HepG2 (cell line): ENCODE measurements around the gene BRD2. TPM values are rescaled to one million over a fixed set of nuclear protein-coding genes. Genes with fewer than 3 reads are reported as not detected.

Experiments
- ADNP ChIP-seq: sonication (generic); formaldehyde crosslinking; IDR thresholded peaks from 2 replicates; pipeline ENCODE4 v1.4.0; 2020; ENCODE audit warnings: missing genetic modification reagents
- AHR ChIP-seq: IDR thresholded peaks from 2 replicates; pipeline ENCODE4 v1.6.1; 2018; ENCODE audit warnings: missing genetic modification reagents, missing compliant biosample characterization
- ATM ChIP-seq: fragments of 450-650 bp; IDR thresholded peaks from 2 replicates; pipeline ENCODE4 v1.7.1; 2017; ENCODE audit warnings: mild to moderate bottlenecking, borderline replicate concordance
- CBX1 ChIP-seq: IDR thresholded peaks from one replicate; pipeline ENCODE4 v1.6.1; 2016; ENCODE audit warnings: antibody characterized with exemption, low read depth
- HNRNPK ChIP-seq: fragments of 200-400 bp; formaldehyde crosslinking; IDR thresholded peaks from 2 replicates; pipeline ENCODE4 v1.6.1; 2018; ENCODE audit warnings: low read length, low read depth, moderate library complexity, mild to moderate bottlenecking; ENCODE audit not compliant: poor library complexity, severe bottlenecking
- MEF2D ChIP-seq: sonication (generic); formaldehyde crosslinking; IDR thresholded peaks from 2 replicates; pipeline ENCODE4 v1.5.1; 2020; ENCODE audit warnings: mild to moderate bottlenecking, missing genetic modification reagents
- MXD4 ChIP-seq: IDR thresholded peaks from 2 replicates; pipeline ENCODE4 v1.6.1; 2016; ENCODE audit warnings: mild to moderate bottlenecking, missing biosample characterization, missing genetic modification reagents
- SP1 ChIP-seq, 2 experiments: fragments of 450-650 bp in 1 of 2; sonication (generic) in 1 of 2; formaldehyde crosslinking in 1 of 2; IDR thresholded peaks; 2 replicates each; pipeline versions ENCODE4 v1.4.0 to v1.6.1; 2016 to 2020; ENCODE audit warnings: missing genetic modification reagents in 1 of 2
- TAF15 ChIP-seq: fragments of 200-400 bp; formaldehyde crosslinking; IDR thresholded peaks from one replicate; pipeline ENCODE4 v1.6.1; 2018; ENCODE audit warnings: mild to moderate bottlenecking, low read depth, low read length; ENCODE audit not compliant: poor library complexity, severe bottlenecking
- THAP11 ChIP-seq: IDR thresholded peaks from 2 replicates; pipeline ENCODE4 v1.6.1; 2016; ENCODE audit warnings: missing biosample characterization, missing genetic modification reagents
- ZBTB1 ChIP-seq: sonication (generic); formaldehyde crosslinking; IDR thresholded peaks from 2 replicates; pipeline ENCODE4 v1.4.0; 2020; ENCODE audit warnings: missing genetic modification reagents, borderline replicate concordance
- ZNF468 ChIP-seq: sonication (generic); formaldehyde crosslinking; IDR thresholded peaks from 2 replicates; pipeline ENCODE4 v1.8.0; 2022; ENCODE audit warnings: mild to moderate bottlenecking, moderate library complexity, missing genetic modification reagents
- ZNF501 ChIP-seq: sonication (generic); formaldehyde crosslinking; IDR thresholded peaks from 2 replicates; pipeline ENCODE4 v1.5.1; 2020; ENCODE audit warnings: mild to moderate bottlenecking, moderate library complexity, missing genetic modification reagents
- ZNF615 ChIP-seq: sonication (generic); formaldehyde crosslinking; IDR thresholded peaks from 2 replicates; pipeline ENCODE4 v1.5.0; 2020; ENCODE audit warnings: mild to moderate bottlenecking, missing genetic modification reagents, borderline replicate concordance
- ZNF713 ChIP-seq: sonication (generic); formaldehyde crosslinking; IDR thresholded peaks from 2 replicates; pipeline ENCODE4 v1.4.0; 2020; ENCODE audit warnings: mild to moderate bottlenecking, missing genetic modification reagents
- polyA plus RNA-seq, 8 experiments: library from polyadenylated mRNA; depleted of rRNA in 3 of 8; stranded (reverse) in 7 of 8; unstranded in 1 of 8; fragments of >200 nt; fragmentation: Illumina TruSeq in 4 of 8; extraction: Trizol in 4 of 8; gene quantifications; 2 replicates each; pipeline versions ENCODE4 v1.2.1 to v1.2.3, GENCODE V29; 2011 to 2016; ENCODE audit warnings: low read depth in 4 of 8, missing spikeins in 1 of 8, mixed read lengths in 1 of 8; ENCODE audit not compliant: insufficient read depth in 1 of 8
- total RNA-seq, 5 experiments: library from RNA; depleted of rRNA; stranded (reverse); fragments of >200 nt; fragmentation: Illumina TruSeq; extraction: Trizol; gene quantifications; 2 replicates each; pipeline ENCODE4 v1.2.3, GENCODE V29; 2016; ENCODE audit warnings: low read depth in 1 of 5
- TF ChIP-seq, protein P1 (sequence below): sonication (generic); formaldehyde crosslinking; IDR thresholded peaks from 2 replicates; pipeline ENCODE4 v1.4.0; 2020; ENCODE audit warnings: mild to moderate bottlenecking, missing genetic modification reagents
- TF ChIP-seq, protein P2 (sequence below): sonication (generic); formaldehyde crosslinking; conservative IDR thresholded peaks from 2 replicates; pipeline ENCODE4 v1.8.1; 2023; ENCODE audit warnings: missing genetic modification reagents
- TF ChIP-seq, protein P3 (sequence below): sonication (generic); formaldehyde crosslinking; IDR thresholded peaks from 2 replicates; pipeline ENCODE4 v1.4.0; 2020; ENCODE audit warnings: missing genetic modification reagents
- TF ChIP-seq, protein P4 (sequence below): sonication (generic); formaldehyde crosslinking; conservative IDR thresholded peaks from 2 replicates; pipeline ENCODE4 v1.4.0; 2020; ENCODE audit warnings: missing genetic modification reagents

BRD2 gene
- total and polyA plus RNA-seq, 2 of the 13 experiments (the other 11 are each of a cell fraction or from before 2014, with no cell fraction given), result 143 to 202 TPM

DNA sequence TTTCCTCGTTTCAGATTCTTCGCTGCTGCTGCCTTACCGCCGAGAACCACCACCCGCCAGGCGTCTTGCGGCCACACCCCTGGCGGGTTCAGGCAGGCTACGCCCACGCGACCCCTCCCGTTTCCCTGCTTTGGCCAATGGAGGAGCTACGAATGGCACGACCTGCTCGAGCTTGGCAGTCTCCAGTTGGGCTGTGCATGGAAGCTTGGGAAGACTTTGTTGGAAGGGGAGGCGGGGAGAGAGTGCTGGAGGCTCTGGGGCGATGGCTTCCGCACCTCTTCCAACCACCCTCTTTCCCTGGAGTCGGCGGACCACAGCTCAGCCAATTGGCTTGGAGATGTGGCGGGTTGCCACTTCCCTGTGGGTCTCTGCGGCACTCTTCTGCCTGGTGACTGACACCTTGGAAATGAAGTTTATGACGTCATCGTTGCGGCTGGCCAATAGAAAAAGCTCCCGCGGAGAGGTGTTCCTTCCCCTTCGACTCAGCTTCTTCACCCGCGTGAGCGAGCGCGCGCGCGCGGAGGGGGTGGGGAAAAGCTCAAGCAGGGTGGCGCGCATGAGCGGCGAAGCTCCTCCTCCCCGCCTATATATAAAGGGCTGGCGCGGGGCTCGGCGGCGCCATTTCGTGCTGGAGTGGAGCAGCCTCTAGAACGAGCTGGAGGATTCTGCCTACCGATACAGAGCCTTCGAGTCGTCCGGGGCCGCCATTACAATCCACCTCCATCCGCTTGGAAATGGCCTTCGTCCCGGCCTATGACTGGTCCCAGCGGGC lies 3.4 kb downstream of the BRD2 start (continued):
- TF ChIP-seq, protein P1, sequence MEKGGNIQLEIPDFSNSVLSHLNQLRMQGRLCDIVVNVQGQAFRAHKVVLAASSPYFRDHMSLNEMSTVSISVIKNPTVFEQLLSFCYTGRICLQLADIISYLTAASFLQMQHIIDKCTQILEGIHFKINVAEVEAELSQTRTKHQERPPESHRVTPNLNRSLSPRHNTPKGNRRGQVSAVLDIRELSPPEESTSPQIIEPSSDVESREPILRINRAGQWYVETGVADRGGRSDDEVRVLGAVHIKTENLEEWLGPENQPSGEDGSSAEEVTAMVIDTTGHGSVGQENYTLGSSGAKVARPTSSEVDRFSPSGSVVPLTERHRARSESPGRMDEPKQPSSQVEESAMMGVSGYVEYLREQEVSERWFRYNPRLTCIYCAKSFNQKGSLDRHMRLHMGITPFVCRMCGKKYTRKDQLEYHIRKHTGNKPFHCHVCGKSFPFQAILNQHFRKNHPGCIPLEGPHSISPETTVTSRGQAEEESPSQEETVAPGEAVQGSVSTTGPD (CRISPR knock-in tag), result no peak
- TF ChIP-seq ZNF615 (CRISPR knock-in tag) (no peak), ZNF468 (CRISPR knock-in tag) (peak; percentile 46; the same call in 1 of the 2 replicates), AHR (CRISPR knock-in tag) (peak; percentile 27; the same call in 1 of the 2 replicates), ADNP (CRISPR knock-in tag) (no peak), CBX1 (peak; percentile 98), MEF2D (CRISPR knock-in tag) (peak; percentile 2; the same call in 1 of the 2 replicates), ATM (no peak), TAF15 (peak; percentile 99), ZNF501 (CRISPR knock-in tag) (no peak), HNRNPK (peak; percentile 61), MXD4 (CRISPR knock-in tag) (peak; percentile 85), ZNF713 (0 out of 2 replicates have a peak, but pooled peaks have one; percentile 68), SP1 (IDR thresholded peaks at IDR 0.05) (no peak), SP1 (CRISPR knock-in tag; IDR thresholded peaks at IDR 0.05) (peak; percentile 64), ZBTB1 (CRISPR knock-in tag) (no peak), THAP11 (CRISPR knock-in tag) (peak; percentile 60)
- TF ChIP-seq, protein P2, sequence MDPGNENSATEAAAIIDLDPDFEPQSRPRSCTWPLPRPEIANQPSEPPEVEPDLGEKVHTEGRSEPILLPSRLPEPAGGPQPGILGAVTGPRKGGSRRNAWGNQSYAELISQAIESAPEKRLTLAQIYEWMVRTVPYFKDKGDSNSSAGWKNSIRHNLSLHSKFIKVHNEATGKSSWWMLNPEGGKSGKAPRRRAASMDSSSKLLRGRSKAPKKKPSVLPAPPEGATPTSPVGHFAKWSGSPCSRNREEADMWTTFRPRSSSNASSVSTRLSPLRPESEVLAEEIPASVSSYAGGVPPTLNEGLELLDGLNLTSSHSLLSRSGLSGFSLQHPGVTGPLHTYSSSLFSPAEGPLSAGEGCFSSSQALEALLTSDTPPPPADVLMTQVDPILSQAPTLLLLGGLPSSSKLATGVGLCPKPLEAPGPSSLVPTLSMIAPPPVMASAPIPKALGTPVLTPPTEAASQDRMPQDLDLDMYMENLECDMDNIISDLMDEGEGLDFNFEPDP (CRISPR knock-in tag), result no peak; the same call in 1 of the 2 replicates
- TF ChIP-seq, protein P3, sequence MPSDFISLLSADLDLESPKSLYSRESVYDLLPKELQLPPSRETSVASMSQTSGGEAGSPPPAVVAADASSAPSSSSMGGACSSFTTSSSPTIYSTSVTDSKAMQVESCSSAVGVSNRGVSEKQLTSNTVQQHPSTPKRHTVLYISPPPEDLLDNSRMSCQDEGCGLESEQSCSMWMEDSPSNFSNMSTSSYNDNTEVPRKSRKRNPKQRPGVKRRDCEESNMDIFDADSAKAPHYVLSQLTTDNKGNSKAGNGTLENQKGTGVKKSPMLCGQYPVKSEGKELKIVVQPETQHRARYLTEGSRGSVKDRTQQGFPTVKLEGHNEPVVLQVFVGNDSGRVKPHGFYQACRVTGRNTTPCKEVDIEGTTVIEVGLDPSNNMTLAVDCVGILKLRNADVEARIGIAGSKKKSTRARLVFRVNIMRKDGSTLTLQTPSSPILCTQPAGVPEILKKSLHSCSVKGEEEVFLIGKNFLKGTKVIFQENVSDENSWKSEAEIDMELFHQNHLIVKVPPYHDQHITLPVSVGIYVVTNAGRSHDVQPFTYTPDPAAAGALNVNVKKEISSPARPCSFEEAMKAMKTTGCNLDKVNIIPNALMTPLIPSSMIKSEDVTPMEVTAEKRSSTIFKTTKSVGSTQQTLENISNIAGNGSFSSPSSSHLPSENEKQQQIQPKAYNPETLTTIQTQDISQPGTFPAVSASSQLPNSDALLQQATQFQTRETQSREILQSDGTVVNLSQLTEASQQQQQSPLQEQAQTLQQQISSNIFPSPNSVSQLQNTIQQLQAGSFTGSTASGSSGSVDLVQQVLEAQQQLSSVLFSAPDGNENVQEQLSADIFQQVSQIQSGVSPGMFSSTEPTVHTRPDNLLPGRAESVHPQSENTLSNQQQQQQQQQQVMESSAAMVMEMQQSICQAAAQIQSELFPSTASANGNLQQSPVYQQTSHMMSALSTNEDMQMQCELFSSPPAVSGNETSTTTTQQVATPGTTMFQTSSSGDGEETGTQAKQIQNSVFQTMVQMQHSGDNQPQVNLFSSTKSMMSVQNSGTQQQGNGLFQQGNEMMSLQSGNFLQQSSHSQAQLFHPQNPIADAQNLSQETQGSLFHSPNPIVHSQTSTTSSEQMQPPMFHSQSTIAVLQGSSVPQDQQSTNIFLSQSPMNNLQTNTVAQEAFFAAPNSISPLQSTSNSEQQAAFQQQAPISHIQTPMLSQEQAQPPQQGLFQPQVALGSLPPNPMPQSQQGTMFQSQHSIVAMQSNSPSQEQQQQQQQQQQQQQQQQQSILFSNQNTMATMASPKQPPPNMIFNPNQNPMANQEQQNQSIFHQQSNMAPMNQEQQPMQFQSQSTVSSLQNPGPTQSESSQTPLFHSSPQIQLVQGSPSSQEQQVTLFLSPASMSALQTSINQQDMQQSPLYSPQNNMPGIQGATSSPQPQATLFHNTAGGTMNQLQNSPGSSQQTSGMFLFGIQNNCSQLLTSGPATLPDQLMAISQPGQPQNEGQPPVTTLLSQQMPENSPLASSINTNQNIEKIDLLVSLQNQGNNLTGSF (CRISPR knock-in tag), result peak; percentile 84
- TF ChIP-seq, protein P4, sequence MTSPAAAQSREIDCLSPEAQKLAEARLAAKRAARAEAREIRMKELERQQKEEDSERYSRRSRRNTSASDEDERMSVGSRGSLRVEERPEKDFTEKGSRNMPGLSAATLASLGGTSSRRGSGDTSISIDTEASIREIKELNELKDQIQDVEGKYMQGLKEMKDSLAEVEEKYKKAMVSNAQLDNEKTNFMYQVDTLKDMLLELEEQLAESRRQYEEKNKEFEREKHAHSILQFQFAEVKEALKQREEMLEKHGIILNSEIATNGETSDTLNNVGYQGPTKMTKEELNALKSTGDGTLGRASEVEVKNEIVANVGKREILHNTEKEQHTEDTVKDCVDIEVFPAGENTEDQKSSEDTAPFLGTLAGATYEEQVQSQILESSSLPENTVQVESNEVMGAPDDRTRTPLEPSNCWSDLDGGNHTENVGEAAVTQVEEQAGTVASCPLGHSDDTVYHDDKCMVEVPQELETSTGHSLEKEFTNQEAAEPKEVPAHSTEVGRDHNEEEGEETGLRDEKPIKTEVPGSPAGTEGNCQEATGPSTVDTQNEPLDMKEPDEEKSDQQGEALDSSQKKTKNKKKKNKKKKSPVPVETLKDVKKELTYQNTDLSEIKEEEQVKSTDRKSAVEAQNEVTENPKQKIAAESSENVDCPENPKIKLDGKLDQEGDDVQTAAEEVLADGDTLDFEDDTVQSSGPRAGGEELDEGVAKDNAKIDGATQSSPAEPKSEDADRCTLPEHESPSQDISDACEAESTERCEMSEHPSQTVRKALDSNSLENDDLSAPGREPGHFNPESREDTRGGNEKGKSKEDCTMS (CRISPR knock-in tag), result 0 out of 2 replicates have a peak, but pooled peaks have one; percentile 74
